Measurements from ENCODE around the gene TIE1. TPM values are rescaled to one million over a fixed set of nuclear protein-coding genes. Genes with fewer than 3 reads are reported as not detected.

The TIE1 gene
- total and polyA plus RNA-seq, 2 donors (not counting 1 experiment from before 2014, with no cell fraction given), result 0.02 TPM; not detected in 1

GRCh38 chr1:43365678-43366077 is 64.9 kb downstream of the TIE1 start:
- no peak for TF ChIP-seq EZH2 (IDR thresholded peaks at IDR 0.05; ENCODE audit: low read length, missing control alignments)
- TF ChIP-seq CTCF (conservative IDR thresholded peaks at IDR 0.05 in 1 of 2, IDR thresholded peaks at IDR 0.05 in 1 of 2; ENCODE audit: low read depth in 1 of 2, low read length in 2 of 2), result no peak
- H3K4me2 ChIP-seq (ENCODE audit: extremely low read depth, insufficient read depth, low read length), result peak overlapping the region; percentile 97

GRCh38 chr1:43366179-43366578 is 65.4 kb downstream of the TIE1 start:
- Histone ChIP-seq H2AFZ (ENCODE audit: low read length) (no peak overlapping the region), H3K4me2 (ENCODE audit: extremely low read depth, insufficient read depth, low read length) (peak overlapping the region; percentile 97), H3K36me3 (ENCODE audit: control insufficient read depth, insufficient read depth, low read length) (peaks cover 23% of the 10 kb centered on the region), H3K27ac (ENCODE audit: insufficient read depth, low read length) (no peak overlapping the region), H3K4me3 (replicated peaks in 1 of 4; ENCODE audit: control extremely low read depth in 1 of 4, insufficient read depth in 1 of 4, low read depth in 3 of 4, low read length in 4 of 4) (peak overlapping the region; percentile 12 to 87 (median 53)), H3K9ac (ENCODE audit: insufficient read depth, low read length) (no peak overlapping the region), H3K9me3 (ENCODE audit: control insufficient read depth, insufficient read depth, low read depth, low read length) (no peaks in the 10 kb centered on the region), H4K20me1 (ENCODE audit: control insufficient read depth, extremely low read depth, insufficient read depth, low read length) (no peaks in the 10 kb centered on the region), H3K27me3 (ENCODE audit: control insufficient read depth, insufficient read depth, low read length) (no peaks in the 10 kb centered on the region), H3K79me2 (ENCODE audit: control insufficient read depth, insufficient read depth, low read length) (peaks cover 54% of the 10 kb centered on the region), H3K4me1 (ENCODE audit: control insufficient read depth, extremely low read depth, insufficient read depth, low read length) (peaks cover 11% of the 10 kb centered on the region)
- DNase-seq (ENCODE audit: low read depth in 2 of 2), result no peak
- TF ChIP-seq EZH2 (IDR thresholded peaks at IDR 0.05; ENCODE audit: low read length, missing control alignments), result no peak
- no peak for TF ChIP-seq CTCF (conservative IDR thresholded peaks at IDR 0.05 in 1 of 2, IDR thresholded peaks at IDR 0.05 in 1 of 2; ENCODE audit: low read depth in 1 of 2, low read length in 2 of 2)

More at GRCh38 chr1:43365678-43366077, 64.9 kb downstream of the TIE1 start:
- no peaks in the 10 kb centered on the region for H4K20me1 ChIP-seq (ENCODE audit: control insufficient read depth, extremely low read depth, insufficient read depth, low read length)
- H3K4me3 ChIP-seq (replicated peaks in 1 of 4; ENCODE audit: control extremely low read depth in 1 of 4, insufficient read depth in 1 of 4, low read depth in 3 of 4, low read length in 4 of 4), result peak overlapping the region in 1 of 4 experiments; percentile 14
- H3K4me1 ChIP-seq (ENCODE audit: control insufficient read depth, extremely low read depth, insufficient read depth, low read length), result peaks cover 11% of the 10 kb centered on the region
- no peaks in the 10 kb centered on the region for H3K27me3 ChIP-seq (ENCODE audit: control insufficient read depth, insufficient read depth, low read length)
- peaks cover 27% of the 10 kb centered on the region for H3K36me3 ChIP-seq (ENCODE audit: control insufficient read depth, insufficient read depth, low read length)
- no peak overlapping the region for H2AFZ ChIP-seq (ENCODE audit: low read length)
- no peak for DNase-seq (ENCODE audit: low read depth in 2 of 2)
- no peak overlapping the region for H3K27ac ChIP-seq (ENCODE audit: insufficient read depth, low read length)
- no peak overlapping the region for H3K9ac ChIP-seq (ENCODE audit: insufficient read depth, low read length)
- no peaks in the 10 kb centered on the region for H3K9me3 ChIP-seq (ENCODE audit: control insufficient read depth, insufficient read depth, low read depth, low read length)
- peaks cover 59% of the 10 kb centered on the region for H3K79me2 ChIP-seq (ENCODE audit: control insufficient read depth, insufficient read depth, low read length)

- peak in 1 of 2 donors; percentile 31 for DNase-seq (ENCODE audit: low read depth in 2 of 2)
- peak overlapping the region; percentile 87 for H3K9ac ChIP-seq (ENCODE audit: insufficient read depth, low read length)
- peak overlapping the region; percentile 92 for H3K27ac ChIP-seq (ENCODE audit: insufficient read depth, low read length)
Observed at GRCh38 chr1:43366601-43367025, 65.8 kb downstream of the TIE1 start.

More at GRCh38 chr1:43366601-43367025, 65.8 kb downstream of the TIE1 start:
- Histone ChIP-seq H3K9me3 (ENCODE audit: control insufficient read depth, insufficient read depth, low read depth, low read length) (no peaks in the 10 kb centered on the region), H3K79me2 (ENCODE audit: control insufficient read depth, insufficient read depth, low read length) (peaks cover 50% of the 10 kb centered on the region), H3K4me1 (ENCODE audit: control insufficient read depth, extremely low read depth, insufficient read depth, low read length) (peaks cover 11% of the 10 kb centered on the region), H2AFZ (ENCODE audit: low read length) (no peak overlapping the region), H3K36me3 (ENCODE audit: control insufficient read depth, insufficient read depth, low read length) (peaks cover 20% of the 10 kb centered on the region), H3K27me3 (ENCODE audit: control insufficient read depth, insufficient read depth, low read length) (no peaks in the 10 kb centered on the region), H4K20me1 (ENCODE audit: control insufficient read depth, extremely low read depth, insufficient read depth, low read length) (no peaks in the 10 kb centered on the region), H3K4me3 (replicated peaks in 1 of 4; ENCODE audit: control extremely low read depth in 1 of 4, insufficient read depth in 1 of 4, low read depth in 3 of 4, low read length in 4 of 4) (peak overlapping the region; percentile 85 to 96 (median 89)), H3K4me2 (ENCODE audit: extremely low read depth, insufficient read depth, low read length) (peak overlapping the region; percentile 97)
- TF ChIP-seq CTCF (conservative IDR thresholded peaks at IDR 0.05 in 1 of 2, IDR thresholded peaks at IDR 0.05 in 1 of 2; ENCODE audit: low read depth in 1 of 2, low read length in 2 of 2) (no peak), EZH2 (IDR thresholded peaks at IDR 0.05; ENCODE audit: low read length, missing control alignments) (no peak)
